GM18868 (cell line): ENCODE data around the gene ALOXE3.

Experiments
- ATAC-seq: cut with Tn5 transposase; IDR thresholded peaks from one replicate; pipeline ENCODE4 v1.9.1; 2021; ENCODE audit warnings: mild to moderate bottlenecking, moderate library complexity; ENCODE audit not compliant: unreplicated experiment

Gene ALOXE3

DNA sequence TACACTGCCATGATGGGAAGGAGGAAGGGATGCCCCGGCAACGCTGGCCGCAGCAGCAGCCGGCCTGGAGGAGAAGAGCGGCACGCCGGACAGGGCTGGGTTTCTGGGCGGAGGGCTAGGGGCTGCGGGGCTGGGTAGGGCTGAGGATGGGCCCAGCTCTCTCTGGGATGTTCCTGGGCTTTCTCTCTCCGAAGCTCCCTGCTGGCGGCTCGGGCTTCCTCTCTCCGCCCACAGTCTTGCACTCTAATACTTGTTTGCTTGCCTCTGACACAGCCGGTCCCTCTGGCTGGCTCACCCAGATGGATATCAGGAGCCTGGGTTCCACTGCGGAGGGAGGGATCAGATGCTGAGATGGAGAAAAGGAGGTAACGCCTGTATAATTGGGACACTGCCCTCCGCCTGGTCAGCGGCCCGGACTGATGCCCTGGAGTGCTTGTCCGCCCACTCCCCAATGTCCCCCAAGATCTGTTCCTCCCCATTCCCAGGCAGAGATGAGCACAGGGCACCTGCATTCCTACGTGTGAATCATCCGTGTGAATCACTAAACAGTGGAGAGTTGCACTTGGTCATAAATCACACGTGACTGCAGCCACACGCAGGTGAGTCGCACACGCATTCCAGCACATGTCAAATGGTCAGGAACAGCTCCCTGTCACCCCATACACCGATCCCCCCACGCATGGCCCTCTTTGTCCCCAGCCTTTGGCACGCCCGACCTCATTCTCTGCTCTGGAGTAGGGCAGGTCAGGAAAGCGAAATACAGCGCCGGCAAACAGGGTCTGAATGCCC, at the start of gene ALOXE3:
Gene ALOXE3 (minus strand): TSS at position 535 of the 789 bp plus-strand sequence. CDS start 524 bp downstream, at position 11.
- no peak for ATAC-seq

DNA sequence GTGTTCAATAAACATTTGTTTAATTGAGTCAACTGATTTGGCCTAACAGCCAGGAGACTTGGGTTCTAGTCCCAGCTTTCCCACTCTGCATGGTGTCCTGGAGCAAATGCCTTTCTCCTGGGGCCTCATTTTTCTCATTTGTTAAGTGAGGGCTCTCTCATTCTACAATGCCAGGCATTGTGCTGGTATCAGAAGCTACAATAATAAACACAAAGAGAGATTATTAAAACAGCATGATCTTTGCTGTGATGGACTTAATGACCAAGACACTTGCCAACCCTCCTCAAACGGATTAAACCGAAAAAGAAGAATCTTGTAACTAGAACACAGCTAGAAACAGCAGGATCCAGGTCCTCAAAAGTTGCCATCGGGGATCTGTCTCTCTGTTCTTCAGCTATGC, 49.2 kb upstream of the ALOXE3 start:
- no peak for ATAC-seq

DNA sequence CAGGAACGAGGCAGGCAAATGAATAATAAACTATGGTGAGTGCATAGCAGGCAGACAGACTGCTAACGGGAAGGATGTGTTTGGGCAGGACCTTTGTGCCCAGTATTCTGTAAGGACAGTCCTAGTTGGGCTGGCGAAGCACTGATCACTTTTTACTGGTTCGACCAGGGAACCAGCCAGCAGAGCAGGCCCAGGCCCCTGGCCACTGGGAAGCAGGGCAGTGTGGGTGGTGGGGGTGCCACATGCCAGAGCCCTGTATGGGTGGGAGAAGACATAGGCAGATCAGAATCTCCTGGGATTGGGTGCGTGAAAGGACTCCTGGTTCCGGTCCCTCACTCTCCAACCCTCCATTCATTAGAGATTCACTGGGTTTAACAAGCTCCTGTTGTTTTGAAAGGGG, 48.4 kb upstream of the ALOXE3 start:
- no peak for ATAC-seq

DNA sequence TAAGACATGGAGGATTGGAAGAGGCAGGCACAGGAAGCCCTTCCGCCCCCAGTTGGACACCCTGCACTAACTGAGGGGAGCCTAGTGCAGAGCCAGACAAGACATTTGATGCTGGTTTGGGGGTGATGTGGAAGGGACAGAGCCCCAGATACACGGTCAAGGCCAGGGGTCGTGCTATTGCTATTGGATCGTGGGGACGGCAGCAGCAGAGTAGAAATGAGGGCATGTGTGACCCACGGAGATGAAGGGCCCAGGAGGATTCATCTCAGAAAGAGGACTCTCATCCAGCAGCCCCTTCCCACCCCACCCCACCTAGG, 46.5 kb upstream of the ALOXE3 start:
- ATAC-seq, result no peak

DNA sequence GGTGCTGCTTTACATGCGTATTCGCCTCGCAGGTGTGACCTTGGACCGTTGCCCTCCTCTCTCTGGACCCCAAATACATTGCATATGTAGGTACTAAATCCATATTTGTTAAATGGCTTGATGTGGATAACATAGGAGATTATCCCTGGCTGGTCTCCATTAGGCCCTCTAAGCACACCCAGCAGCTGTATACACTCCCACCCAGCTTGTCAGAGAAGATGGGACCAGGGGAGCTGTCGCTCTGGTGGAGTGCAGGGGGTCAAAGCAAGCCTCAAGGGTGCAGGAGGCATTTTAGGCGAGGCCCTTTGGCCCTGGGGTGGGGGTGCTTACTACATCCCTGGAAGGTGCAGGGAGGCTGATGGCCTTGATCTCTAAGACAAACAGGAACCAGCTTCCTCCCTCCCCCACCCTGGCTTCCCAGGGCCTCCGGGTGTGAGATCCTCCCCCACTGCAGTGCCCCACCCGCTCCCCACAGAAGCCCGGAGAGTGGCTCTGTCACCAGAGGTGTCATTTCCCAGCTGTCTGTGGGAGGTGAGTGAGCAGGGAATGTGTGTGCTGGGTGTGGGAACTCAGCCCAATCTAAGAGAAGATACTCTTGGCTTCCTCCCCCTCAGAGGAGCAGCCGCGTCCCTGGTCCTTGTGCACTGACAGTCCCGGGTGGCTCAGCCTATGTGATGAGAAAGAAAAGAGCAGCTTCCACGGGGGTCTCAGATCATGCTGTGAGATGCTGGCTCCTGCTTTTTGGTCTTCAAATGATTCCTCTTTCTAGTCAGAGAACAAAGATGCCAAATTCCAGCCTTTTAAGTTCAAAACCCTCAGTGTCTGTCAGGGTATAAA, 45.9 kb upstream of the ALOXE3 start:
- ATAC-seq, result no peak

DNA sequence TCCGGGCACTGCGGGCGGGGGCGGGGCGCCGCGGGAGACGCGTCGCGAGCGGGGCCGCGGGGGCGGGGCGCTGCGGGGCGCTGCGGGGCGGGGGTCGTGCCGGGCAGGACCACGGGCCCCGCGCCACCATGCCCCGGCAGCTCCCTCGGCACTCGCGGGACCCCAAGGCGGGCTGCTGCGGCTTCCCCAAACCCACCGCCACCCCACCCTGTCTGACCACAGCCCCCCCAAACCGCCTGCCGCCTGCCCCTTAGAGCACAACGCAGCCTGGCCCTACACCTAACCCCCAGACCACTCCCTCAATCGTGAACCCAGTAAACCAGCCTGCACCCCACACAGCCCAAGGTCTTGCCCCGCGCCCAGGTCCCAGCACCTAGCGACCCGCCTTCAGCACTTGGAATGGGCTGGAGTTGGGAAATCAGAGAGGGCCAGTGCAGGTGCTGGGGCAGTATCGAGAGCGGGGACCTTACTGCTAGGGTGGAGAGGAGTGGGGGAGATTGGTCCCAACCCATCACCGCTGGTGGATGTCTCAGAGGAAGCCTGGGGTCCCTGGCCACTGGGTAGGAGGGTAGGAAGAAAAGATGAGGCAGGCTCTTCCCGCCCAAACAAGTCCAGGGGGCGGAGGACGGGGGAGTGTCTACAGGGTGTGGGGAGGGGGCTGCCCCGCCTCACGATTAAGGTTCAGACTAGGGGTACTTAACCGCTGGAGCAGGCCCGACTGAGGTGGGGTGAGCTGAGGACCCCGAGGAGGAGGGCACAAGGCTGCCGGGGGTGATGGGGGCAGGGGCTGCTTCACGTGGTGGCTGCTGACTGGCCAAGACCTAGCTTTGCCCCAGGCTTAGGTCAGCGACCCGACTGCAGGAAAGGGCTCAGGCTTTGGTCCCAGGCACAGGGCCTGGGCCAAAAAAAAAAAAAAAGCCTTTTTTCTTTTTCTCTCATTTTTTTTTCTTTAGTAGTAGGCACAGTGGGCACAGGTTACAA, 45.0 kb upstream of the ALOXE3 start:
- ATAC-seq, result no peak

DNA sequence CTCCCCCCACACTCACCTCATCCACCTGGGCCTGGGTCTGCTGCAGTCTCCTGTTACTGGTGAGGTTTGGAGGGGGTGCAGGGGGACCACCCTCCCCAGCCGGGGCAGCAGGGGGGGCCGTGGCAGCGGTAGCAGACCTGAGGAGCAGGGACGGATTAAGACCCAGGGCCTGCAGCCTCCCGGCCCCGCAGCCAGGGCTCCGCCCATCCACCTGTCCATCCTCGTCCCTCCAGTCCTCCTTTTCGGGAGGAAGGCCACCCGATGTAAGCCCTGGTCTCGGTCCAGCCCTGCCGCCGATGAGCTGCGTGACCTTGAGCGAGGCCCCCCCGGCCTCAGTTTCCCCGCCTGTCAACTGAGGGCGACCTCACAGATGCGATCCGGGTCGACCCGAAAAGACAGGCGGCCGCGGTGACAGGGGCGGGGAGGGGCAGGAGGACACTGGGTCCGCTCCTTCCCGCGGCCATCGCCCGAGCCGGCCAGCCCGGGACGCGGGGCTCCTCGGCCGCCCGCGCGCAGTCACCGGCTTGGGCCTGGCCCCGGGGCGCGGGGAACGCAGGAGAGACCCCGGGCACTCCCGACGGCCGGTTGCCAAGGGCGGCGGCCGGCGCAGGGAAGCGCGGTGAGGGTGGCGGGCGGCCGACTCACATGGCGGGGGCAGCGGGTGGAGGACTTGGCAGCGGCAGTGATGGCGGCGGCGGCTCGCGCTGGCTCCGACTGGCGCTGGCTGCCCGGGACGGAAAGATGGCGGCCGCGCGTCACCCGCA, 44.1 kb upstream of the ALOXE3 start, which contains the start of gene VAMP2:
Gene VAMP2 (minus strand): TSS at position 716 of the 764 bp plus-strand sequence. CDS start 69 bp downstream, at position 647.
- peak; percentile 47 for ATAC-seq

DNA sequence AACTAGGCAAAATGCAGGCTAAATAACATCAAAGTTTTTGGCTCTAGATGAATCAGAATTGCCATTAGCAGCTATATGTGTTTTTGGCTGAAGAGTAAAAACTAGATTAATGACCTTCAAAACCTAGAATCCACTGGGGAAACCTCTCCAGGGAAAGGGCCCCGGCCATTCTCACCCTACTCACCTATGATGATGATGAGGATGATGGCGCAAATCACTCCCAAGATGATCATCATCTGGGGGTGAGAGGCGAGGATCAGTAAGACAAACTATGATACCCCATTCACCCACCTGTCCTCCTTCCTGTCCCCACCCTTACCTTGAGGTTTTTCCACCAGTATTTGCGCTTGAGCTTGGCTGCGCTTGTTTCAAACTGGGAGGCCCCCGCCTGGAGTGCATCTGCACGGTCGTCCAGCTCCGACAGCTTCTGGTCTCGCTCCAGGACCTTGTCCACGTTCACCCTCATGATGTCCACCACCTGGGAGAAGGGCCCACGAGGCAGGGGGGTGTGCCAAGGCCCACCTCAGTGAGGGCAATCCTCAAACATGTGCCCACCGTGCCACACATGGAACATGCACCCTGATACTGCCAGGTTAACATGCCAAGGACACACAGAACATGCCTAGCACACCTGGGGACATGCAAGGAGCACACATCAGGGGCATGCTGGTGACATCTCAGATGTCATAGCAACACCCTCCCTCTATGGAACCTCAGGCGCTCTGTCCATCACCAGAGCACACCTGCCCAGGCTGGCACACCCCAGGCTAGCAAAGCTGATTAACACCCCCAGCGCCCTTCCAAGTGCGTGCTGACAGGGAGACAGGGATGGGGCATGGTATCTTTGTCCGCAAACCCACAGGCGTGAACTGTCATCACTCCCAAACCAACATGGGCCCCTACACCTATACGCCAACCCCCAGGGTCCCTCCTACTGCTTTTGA, 43.2 kb upstream of the ALOXE3 start:
- no peak for ATAC-seq

DNA sequence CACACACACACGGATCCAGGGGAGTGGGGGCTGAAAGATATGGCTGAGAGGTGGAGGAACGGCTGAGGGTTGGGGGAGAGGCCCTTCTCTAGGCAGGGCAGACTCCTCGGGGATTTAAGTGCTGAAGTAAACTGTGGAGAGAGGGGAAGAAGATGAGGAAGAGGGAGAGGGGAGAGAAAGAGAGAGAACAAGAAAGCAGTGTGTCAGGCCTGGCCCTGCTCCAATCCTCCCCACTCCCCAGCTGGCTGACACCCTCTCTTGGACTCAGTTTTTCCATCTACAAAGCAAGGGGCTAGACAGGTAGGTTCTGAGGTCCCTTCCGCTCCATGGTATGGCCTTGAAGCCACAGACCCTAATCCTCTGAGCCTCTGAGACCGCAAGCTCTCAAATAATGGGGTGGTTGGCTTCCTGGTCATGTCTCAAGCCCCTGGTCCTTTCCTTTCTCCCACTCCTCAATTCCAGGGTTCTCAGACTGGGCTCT, 42.5 kb upstream of the ALOXE3 start:
- ATAC-seq, result no peak

DNA sequence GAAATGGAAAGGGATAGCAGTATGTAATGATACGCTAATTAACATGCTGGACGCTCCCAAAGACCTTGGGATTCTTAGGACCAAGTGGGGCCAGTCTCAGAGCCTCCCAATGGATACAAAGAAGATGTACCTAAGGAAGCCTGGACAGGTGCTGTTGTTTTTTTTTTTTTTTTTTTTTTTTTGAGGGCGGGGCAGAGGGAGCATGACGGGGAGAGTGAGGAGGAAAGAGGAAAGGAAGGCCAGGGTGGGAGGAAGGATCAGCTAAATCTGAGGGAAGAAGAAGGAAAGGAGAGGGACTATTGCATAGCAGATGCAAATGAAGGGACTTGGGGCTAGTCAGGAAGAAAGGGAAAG, 41.9 kb upstream of the ALOXE3 start:
- no peak for ATAC-seq

DNA sequence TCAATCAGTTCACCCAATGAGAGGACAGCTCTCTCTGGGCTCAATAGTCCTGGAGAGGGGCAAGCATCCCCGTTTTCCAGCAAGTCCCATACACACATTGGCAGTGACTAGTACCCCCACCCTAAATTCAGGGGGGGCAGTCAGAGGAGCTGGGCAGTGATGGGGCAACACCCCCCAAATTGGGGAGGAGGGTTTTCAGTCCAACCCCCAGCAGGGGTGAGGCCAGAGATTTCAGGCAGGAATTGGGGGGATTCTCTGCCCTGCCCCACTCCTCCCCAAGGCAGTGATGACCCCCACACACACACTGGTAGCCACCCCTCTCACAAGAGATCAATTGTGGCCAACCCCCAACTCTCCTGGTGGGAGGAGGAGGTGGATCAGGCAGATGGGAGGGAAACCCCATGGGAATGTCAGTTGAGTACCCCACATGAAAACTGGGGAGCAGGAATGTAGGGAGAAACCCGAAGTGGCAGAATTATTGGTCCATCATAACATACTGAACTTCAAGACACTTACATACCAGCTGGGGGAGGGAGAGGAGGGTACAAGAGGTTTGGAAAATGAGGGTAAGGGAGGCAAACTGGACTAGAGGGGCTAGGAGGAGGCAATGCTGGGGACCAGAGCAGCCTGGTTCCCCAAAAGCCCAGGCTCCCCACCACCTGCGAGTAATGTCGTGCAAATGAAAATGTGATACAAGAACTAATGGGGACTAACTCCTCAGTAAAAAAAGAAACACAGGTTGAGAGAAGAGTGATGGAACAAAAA, 41.3 kb upstream of the ALOXE3 start:
- no peak for ATAC-seq

DNA sequence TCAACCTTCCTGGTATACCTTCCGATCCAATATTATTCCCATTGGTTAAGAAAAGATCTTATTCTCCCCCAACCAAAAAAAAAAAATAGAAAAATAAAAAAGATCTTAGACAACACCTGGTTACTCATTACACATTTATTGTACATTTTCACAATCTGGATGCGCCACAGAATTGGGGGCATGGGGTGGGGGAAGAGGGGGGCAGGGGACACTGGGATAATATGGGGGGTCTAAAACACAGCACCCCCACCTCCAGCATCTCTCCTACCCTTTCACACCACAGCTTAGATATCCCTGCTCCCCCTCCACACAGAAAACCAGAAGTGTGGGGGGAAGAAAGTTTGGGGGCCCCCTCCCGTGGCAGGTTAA, 40.7 kb upstream of the ALOXE3 start:
- ATAC-seq, result no peak

DNA sequence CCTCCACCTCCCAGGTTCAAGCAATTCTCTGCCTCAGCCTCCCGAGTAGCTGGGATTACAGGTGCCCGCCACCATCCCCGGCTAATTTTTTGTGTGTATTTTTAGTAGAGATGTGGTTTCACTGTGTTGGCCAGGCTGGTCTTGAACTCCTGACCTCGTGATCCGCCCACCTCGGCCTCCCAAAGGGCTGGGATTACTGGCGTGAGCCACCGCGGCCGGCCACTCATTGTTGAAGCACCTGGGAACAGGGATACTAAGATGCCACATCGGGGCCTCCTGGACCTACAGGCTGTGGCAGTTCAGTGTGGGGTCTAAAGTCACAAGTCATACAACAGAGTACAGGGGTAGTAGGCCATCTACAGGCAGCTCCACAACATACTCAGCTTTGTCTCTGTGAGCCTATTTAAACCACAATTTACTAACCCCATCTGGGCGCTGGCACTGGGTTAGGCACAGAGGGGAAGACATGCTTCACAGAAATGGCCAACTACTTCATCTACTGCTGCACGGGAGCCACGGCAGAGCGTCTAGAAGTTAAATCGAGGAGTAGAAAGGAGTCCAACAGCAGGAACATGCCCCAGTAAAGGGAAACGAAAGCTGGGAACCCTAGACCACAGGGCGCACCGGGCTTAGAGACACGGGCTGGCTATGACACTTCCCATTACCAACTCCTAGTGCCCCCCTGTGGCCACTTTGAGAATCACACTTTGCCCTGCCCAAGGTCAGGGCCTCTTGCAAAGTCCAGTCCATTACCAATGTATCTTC, 40.1 kb upstream of the ALOXE3 start:
- no peak for ATAC-seq

DNA sequence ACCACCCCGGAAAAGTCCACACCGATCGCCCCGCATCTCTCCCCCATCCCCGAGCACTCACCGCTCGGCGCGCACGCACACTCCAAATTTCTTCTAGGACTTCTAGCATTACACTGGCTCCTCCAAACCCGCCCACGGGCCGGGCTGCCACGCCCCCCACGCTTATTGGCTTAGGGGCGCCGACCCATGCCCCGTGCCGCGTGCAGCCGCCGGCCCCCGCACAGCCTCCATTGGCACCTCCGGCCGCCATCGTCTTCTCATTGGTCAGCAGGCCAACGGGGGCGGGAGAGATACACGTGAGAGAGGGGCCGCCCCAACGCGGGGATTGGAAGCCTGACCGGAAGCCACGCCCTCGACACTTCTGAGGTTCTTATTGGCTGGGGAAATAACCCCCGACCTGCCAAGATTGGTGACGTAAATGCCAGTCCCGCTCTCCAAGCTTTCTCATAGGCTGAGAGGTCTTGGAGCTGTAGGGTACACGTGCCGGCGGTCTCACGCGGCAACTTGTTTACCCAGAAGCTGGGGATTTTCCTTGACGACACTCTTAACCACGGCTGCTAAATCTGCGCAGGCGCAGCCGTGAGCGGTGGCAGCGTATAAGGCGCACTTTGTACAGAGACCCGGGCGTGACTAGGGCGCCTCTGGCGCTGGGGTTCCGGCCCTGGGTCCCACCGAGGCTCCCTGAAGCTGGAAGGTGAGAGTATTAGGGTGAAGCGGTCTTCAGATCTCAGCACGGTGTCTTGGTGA, 38.1 kb upstream of the ALOXE3 start:
- peak; percentile 78 for ATAC-seq

DNA sequence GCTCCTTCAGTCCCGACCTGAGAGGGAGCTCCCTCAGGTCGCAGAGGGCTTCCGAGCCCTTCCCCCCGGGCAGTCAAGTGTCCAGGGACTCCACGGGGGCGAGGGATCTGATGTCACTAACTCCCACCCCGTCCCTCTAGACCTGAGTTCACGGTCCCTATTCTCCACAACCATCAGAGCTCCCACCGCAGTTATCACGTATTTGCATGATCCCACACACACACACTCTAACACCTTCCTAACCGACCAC, 37.6 kb upstream of the ALOXE3 start:
- no peak for ATAC-seq

DNA sequence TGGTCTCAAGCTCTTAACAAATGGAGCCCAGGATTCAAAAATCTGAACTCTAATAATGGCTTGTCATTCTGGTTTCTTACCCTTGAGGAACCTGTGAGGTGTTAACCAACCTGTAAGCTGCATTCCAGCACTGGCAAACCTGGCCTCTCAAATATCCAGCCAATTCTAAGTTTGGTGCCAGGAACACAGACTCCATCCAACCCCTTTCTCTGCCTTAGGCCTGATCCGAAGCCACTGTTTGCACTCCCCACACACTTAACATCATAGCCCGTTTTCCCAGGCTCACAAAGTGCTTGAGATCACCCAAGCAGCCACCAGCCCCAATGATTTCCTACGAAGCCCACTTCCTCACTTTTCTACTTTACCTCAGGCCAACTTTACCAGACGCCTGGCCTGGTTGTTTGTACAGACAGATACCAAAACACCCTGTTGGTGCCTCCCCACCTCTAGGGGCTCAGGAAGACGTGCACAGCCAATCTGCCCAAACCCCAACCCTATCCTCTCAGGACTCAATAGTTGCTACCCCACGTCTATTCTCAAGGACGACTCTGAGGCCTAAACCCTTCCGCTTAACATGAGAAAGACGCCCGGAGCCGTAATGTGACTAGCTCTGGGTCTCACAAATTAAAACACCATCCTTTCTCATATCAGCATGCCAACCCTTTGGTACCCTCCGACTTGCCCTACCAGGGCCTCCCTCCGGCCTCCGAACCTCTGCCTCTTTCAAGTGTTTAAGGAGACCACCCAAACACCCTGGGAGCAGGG, 37.1 kb upstream of the ALOXE3 start:
- ATAC-seq, result no peak
